ENCODE data around the gene UCK1.

The UCK1 gene

DNA sequence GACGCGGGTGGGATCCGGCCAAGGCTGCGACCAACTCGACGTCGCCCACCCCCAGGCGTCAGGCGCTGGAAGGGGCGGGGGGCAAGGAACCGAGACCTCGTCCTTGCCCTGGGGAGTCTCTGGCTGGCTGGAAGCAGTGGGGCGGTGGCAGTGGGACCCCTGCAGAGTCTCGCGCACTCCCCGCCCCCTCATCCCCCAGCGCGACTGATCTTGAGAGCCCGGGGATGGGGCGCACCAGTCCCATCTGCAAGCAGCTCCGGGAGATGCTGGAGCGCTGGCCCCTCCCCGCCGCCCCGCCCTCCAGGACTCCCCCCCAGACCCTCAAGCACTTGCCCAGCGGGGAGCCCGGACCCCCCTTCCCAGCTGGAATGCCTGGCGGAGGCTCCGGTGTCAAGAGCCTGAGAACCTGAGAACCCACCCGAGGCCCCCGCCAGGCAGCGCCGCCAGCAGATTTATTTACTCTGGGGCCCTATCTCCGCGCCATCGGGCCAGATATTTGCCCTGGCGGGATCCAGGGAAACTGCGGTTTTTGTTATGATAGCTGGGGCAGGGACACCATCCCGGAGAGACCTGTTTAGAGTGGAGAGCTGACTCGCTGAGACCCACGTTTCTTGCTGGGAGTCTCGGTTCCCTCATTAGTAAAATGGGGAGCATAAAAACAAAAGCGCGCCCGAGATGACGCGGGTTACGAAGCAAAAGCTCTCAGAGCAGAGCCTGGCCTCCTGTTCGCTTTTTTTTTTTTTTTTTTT, 15.4 kb upstream of the UCK1 start:
- TF ChIP-seq, protein P1, sequence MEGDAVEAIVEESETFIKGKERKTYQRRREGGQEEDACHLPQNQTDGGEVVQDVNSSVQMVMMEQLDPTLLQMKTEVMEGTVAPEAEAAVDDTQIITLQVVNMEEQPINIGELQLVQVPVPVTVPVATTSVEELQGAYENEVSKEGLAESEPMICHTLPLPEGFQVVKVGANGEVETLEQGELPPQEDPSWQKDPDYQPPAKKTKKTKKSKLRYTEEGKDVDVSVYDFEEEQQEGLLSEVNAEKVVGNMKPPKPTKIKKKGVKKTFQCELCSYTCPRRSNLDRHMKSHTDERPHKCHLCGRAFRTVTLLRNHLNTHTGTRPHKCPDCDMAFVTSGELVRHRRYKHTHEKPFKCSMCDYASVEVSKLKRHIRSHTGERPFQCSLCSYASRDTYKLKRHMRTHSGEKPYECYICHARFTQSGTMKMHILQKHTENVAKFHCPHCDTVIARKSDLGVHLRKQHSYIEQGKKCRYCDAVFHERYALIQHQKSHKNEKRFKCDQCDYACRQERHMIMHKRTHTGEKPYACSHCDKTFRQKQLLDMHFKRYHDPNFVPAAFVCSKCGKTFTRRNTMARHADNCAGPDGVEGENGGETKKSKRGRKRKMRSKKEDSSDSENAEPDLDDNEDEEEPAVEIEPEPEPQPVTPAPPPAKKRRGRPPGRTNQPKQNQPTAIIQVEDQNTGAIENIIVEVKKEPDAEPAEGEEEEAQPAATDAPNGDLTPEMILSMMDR (IDR thresholded peaks at IDR 0.05; ENCODE audit: low read depth, low read length), result no peak; the same call in 1 of the 2 replicates
- DNase-seq (ENCODE audit: extremely low read depth, low read depth), result no peak

- TF ChIP-seq, protein P1 (IDR thresholded peaks at IDR 0.05; ENCODE audit: low read depth, low read length), result no peak
- no peak for DNase-seq (ENCODE audit: extremely low read depth, low read depth)
These were observed 14.8 kb upstream of the UCK1 start for GRCh38 chr9:131545786-131546335.

DNA sequence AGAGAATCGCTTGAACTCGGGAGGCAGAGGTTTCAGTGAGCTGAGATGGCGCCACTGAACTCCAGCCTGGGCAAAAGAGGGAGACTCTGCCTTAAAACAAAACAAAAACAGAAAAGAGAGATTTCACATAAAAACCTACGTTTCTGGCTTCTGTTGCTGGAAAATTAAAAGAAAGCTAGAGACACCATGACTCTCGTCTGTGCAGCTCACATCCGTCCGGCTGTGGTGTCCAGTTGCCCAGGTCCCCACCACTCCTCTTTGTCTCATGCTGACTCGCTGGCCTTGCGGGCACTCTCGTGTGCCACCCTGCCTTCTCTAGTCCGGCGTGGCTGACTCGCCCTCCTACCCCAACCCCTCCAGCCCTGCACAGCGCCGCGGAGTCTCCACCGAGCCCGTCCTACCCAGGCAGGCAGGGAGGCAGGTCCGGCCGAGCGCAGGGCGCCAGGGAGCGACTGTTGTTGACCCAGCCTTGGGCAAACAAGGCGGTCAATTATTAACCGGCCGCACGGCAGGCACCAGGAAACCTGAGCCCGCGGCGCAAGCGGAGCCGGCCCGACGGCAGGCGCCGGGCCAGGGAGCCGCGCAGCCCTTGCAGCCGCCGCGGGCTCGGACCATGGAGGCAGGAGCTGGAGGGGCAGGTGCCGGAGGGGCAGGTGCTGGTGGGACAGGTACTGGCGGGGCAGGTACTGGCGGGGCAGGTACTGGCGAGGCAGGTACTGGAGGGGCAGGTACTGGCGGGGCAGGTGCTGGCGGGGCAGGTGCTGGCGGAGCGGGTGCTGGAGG, 14.1 kb upstream of the UCK1 start, which contains the start of gene PRRT1B:
Gene PRRT1B (plus strand): TSS at position 521 of the 783 bp plus-strand sequence. CDS start 93 bp downstream, at position 614.
- TF ChIP-seq, protein P1 (IDR thresholded peaks at IDR 0.05; ENCODE audit: low read depth, low read length), result no peak
- DNase-seq (ENCODE audit: extremely low read depth, low read depth), result no peak

GRCh38 chr9:131543141-131543540, 12.1 kb upstream of the UCK1 start:
- no peak for DNase-seq (ENCODE audit: extremely low read depth, low read depth)
- TF ChIP-seq, protein P1 (IDR thresholded peaks at IDR 0.05; ENCODE audit: low read depth, low read length), result no peak

GRCh38 chr9:131539223-131539923, 8.3 kb upstream of the UCK1 start:
- no peak for DNase-seq (ENCODE audit: extremely low read depth, low read depth)
- TF ChIP-seq, protein P1 (IDR thresholded peaks at IDR 0.05; ENCODE audit: low read depth, low read length), result no peak

DNA sequence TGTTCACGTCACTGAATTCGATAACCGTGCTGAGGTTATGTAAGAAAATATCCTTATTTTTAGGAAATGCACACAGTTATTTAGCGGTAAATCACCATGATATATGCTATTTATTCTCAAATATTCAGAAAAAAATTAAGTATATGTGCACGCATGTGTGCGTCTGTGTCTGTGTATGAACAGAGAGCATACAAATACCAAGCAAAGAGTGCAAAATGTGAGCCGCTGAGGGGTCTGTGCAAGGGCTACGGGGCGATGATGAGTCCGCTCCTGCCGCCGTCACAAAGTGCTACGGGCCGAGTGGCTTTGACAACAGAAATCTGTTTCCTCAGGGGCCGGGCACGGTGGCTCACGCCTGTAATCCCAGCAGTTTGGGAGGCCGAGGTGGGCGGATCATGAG, 6.9 kb upstream of the UCK1 start:
- TF ChIP-seq, protein P1 (IDR thresholded peaks at IDR 0.05; ENCODE audit: low read depth, low read length), result no peak
- no peak for DNase-seq (ENCODE audit: extremely low read depth, low read depth)
